22Rv1 (cell line): Measurements from ENCODE around the gene HRAS.

Source experiments
- ZFX ChIP-seq: fragments of 450-650 bp; IDR thresholded peaks from 2 replicates; pipeline ENCODE4 v1.6.1; 2017; ENCODE audit warnings: antibody characterized with exemption, borderline replicate concordance
- TF ChIP-seq, protein P1 (sequence below): fragments of 450-650 bp; IDR thresholded peaks from 2 replicates; pipeline ENCODE4 v1.5.1; 2017; ENCODE audit warnings: mild to moderate bottlenecking

DNA sequence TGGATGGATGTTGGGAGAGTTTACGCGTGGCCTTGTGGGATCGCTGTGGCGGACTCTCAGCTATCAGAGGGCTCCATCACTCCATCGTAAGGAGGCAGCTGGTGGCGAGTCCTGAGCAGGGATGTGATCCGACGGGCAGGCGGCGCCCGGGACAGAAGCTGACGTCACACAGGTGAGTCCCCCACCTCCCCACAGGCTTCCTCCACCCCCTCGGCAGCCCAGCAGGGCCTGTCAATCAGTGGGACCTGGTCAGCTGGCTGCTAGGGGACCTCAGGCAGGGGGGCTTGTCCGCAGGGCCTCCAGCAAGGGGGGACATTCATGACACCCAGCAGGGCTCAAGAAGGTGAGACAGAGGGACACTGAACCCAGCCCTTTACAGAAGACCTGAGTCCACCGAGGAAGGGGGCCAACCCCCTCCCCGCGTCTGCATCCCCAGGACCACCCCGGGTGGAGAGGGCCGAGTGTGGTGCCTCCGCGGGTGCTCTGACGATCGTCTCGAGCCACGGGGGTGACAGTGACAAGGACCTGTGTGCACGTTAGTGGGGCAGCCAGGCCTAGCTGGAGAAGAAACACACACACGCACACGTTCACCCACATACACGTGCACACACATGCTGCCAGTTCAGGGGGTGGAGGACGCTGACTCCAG lies 7.1 kb downstream of the HRAS start:
- TF ChIP-seq, protein P1, sequence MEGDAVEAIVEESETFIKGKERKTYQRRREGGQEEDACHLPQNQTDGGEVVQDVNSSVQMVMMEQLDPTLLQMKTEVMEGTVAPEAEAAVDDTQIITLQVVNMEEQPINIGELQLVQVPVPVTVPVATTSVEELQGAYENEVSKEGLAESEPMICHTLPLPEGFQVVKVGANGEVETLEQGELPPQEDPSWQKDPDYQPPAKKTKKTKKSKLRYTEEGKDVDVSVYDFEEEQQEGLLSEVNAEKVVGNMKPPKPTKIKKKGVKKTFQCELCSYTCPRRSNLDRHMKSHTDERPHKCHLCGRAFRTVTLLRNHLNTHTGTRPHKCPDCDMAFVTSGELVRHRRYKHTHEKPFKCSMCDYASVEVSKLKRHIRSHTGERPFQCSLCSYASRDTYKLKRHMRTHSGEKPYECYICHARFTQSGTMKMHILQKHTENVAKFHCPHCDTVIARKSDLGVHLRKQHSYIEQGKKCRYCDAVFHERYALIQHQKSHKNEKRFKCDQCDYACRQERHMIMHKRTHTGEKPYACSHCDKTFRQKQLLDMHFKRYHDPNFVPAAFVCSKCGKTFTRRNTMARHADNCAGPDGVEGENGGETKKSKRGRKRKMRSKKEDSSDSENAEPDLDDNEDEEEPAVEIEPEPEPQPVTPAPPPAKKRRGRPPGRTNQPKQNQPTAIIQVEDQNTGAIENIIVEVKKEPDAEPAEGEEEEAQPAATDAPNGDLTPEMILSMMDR = no peak
- no peak for TF ChIP-seq ZFX
